Smooth muscle cell (in vitro differentiated cells): ENCODE data around the gene ANKRD6. TPM values are rescaled to one million over a fixed set of nuclear protein-coding genes. Genes with fewer than 3 reads are reported as not detected.
A peak's percentile ranks its signal among the peaks of the same experiment; 100 is the strongest.

Experiments used
- DNase-seq: peaks from one replicate; lab custom pipeline; 2025; ENCODE audit not compliant: unreplicated experiment; lab: John Stamatoyannopoulos, UW
- H2AFZ ChIP-seq: fragments of 200-600 bp; sonication (generic); 2 replicates; pipeline ENCODE4 v1.6.0; 2016; ENCODE audit warnings: antibody characterized with exemption, low read depth, mild to moderate bottlenecking
- H3F3A ChIP-seq: fragments of 200-600 bp; sonication (generic); 2 replicates; pipeline ENCODE4 v1.6.0; 2017; ENCODE audit warnings: antibody characterized with exemption, low read depth
- H3K27ac ChIP-seq: fragments of 200-600 bp; sonication (generic); 2 replicates; pipeline ENCODE4 v1.5.1; 2016; ENCODE audit warnings: low read depth, mild to moderate bottlenecking
- H3K27me3 ChIP-seq: fragments of 200-600 bp; sonication (generic); 2 replicates; pipeline ENCODE4 v1.6.1; 2016; ENCODE audit warnings: low read depth, mild to moderate bottlenecking
- H3K36me3 ChIP-seq: fragments of 200-600 bp; sonication (generic); 2 replicates; pipeline ENCODE4 v1.5.1; 2016; ENCODE audit warnings: low read depth
- H3K4me1 ChIP-seq: fragments of 200-600 bp; sonication (generic); 2 replicates; pipeline ENCODE4 v1.5.1; 2016; ENCODE audit warnings: low read depth
- H3K4me2 ChIP-seq: fragments of 200-600 bp; sonication (generic); 2 replicates; pipeline ENCODE4 v1.6.0; 2016; ENCODE audit warnings: mild to moderate bottlenecking
- H3K4me3 ChIP-seq: fragments of 200-600 bp; sonication (generic); 2 replicates; pipeline ENCODE4 v1.5.1; 2016; ENCODE audit warnings: mild to moderate bottlenecking
- H3K79me2 ChIP-seq: fragments of 200-600 bp; sonication (generic); 2 replicates; pipeline ENCODE4 v1.6.0; 2016; ENCODE audit warnings: low read depth, mild to moderate bottlenecking
- H3K9ac ChIP-seq: fragments of 200-600 bp; sonication (generic); 2 replicates; pipeline ENCODE4 v1.6.0; 2016; ENCODE audit warnings: low read depth
- H3K9me3 ChIP-seq: fragments of 200-600 bp; sonication (generic); replicated peaks from 2 replicates; pipeline ENCODE4 v1.5.1; 2016; ENCODE audit warnings: low read depth
- H4K20me1 ChIP-seq: fragments of 200-600 bp; sonication (generic); 2 replicates; pipeline ENCODE4 v1.6.0; 2016; ENCODE audit warnings: low read depth
- WGBS: methylation state at CpG from one replicate; pipeline ENCODE4 v1.1.7; 2016; ENCODE audit warnings: low lambda C conversion rate; 5-methylcytosine and 5-hydroxymethylcytosine counted together
- polyA plus RNA-seq: library from polyadenylated mRNA; unstranded; fragments of >200 nt; fragmentation: Nextera tagmentation; extraction: Ambion mirVana; gene quantifications from 2 replicates; pipeline ENCODE4 v1.2.1, GENCODE V29; 2016
- total RNA-seq: library from RNA; depleted of rRNA; stranded (reverse); fragments of >200 nt; gene quantifications from 2 replicates; pipeline ENCODE4 v1.2.3, GENCODE V29; 2014
- TF ChIP-seq, protein P1 (sequence below): fragments of 200-600 bp; sonication (generic); IDR thresholded peaks from 2 replicates; pipeline ENCODE4 v1.5.1; 2017; ENCODE audit warnings: borderline replicate concordance, mild to moderate bottlenecking, antibody characterized with exemption; ENCODE audit not compliant: insufficient read depth, poor library complexity, severe bottlenecking

Gene ANKRD6
- total and polyA plus RNA-seq, 2 experiments from 2014 or later, result 5.2 to 10.7 TPM

DNA sequence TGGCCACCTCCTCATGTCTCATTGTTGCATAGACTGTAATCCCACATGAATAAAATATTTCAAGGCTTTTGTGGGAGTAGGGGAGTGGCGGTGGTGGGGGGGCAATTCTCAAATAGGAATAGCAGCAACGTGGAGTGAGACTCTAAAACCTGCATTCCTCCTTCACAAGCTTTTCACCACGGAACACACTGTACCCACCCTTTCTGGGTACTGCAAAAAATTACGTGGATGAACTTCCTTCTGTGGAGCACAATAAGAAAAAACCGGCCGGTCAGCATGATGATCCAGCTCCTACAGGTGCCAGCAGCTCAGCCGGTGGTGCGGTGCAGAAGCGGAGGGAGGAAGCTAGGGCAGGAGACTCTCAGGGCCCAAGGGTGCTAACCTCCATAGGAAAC, 19.9 kb upstream of the ANKRD6 start:
- no peak overlapping the region for H3K9ac ChIP-seq
- H3K79me2 ChIP-seq, result no peaks in the 10 kb centered on the region
- H3K9me3 ChIP-seq, result no peaks in the 10 kb centered on the region
- H3F3A ChIP-seq, result no peaks in the 10 kb centered on the region
- peak overlapping the region; percentile 93 for H2AFZ ChIP-seq
- H3K27me3 ChIP-seq, result peaks cover 79% of the 10 kb centered on the region
- 56% methylated on average over 9 of the region's 9 CpGs for WGBS
- no peaks in the 10 kb centered on the region for H4K20me1 ChIP-seq
- peak overlapping the region; percentile 99 for H3K4me2 ChIP-seq
- no peak overlapping the region for H3K27ac ChIP-seq
- peak overlapping the region; percentile 79 for H3K4me3 ChIP-seq
- H3K4me1 ChIP-seq, result peaks cover 32% of the 10 kb centered on the region
- TF ChIP-seq, protein P1, sequence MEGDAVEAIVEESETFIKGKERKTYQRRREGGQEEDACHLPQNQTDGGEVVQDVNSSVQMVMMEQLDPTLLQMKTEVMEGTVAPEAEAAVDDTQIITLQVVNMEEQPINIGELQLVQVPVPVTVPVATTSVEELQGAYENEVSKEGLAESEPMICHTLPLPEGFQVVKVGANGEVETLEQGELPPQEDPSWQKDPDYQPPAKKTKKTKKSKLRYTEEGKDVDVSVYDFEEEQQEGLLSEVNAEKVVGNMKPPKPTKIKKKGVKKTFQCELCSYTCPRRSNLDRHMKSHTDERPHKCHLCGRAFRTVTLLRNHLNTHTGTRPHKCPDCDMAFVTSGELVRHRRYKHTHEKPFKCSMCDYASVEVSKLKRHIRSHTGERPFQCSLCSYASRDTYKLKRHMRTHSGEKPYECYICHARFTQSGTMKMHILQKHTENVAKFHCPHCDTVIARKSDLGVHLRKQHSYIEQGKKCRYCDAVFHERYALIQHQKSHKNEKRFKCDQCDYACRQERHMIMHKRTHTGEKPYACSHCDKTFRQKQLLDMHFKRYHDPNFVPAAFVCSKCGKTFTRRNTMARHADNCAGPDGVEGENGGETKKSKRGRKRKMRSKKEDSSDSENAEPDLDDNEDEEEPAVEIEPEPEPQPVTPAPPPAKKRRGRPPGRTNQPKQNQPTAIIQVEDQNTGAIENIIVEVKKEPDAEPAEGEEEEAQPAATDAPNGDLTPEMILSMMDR, result no peak
- H3K36me3 ChIP-seq, result no peaks in the 10 kb centered on the region
- DNase-seq, result no peak

DNA sequence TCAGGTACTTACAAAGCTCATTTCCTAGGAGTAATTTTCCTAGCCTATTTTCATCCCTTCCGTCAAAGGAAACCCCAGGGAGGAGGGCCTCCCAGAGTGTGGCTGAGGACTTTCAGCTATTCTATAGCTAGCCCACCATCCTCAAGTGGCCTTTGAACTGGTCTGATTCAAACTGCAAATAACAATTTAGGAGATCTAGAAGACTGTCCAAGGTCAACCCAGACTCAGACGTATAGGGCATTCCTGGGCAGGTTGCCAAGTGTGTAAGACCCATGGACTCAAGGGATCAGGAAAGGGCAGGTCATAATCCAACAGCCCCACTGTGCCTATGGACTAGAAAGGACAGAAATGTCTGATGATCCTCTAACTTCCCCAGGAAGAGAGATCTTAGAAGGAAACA, 18.7 kb upstream of the ANKRD6 start:
- Histone ChIP-seq H3K9me3 (no peaks in the 10 kb centered on the region), H3K4me1 (peaks cover 32% of the 10 kb centered on the region), H3K4me3 (no peak overlapping the region), H4K20me1 (no peaks in the 10 kb centered on the region), H3K27ac (no peak overlapping the region), H3K4me2 (no peak overlapping the region), H3K36me3 (no peaks in the 10 kb centered on the region), H3K79me2 (no peaks in the 10 kb centered on the region), H3K9ac (no peak overlapping the region), H3K27me3 (peaks cover 68% of the 10 kb centered on the region), H3F3A (no peaks in the 10 kb centered on the region), H2AFZ (no peak overlapping the region)
- WGBS, result 33% methylated on average over 2 of the region's 2 CpGs
- DNase-seq, result no peak
- TF ChIP-seq, protein P1, result no peak

DNA sequence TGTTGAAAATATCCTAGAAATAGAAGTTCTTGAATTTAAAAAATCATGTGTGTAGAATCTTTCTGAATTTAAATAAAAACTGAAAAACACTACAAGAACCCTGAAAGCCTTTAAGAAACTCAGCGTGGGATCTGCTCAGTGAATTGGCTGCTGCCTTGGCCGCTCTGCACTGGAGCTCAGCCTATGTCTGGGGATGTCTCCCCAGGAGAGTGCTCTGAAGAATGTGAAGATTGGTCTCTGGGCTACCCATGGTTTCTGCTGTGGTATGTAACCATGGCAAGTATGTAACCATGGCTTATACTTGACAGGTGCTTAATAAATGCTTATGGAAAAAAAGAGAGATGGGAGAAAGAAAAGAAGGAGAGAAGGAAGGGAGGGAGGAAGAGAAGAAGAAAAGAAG, 17.8 kb upstream of the ANKRD6 start:
- TF ChIP-seq, protein P1, result no peak
- H3K9ac ChIP-seq, result no peak overlapping the region
- H3K4me2 ChIP-seq, result no peak overlapping the region
- H2AFZ ChIP-seq, result no peak overlapping the region
- no peak overlapping the region for H3K27ac ChIP-seq
- WGBS, result 82% methylated on average over 2 of the region's 2 CpGs
- no peaks in the 10 kb centered on the region for H3K36me3 ChIP-seq
- peaks cover 59% of the 10 kb centered on the region for H3K27me3 ChIP-seq
- H3K9me3 ChIP-seq, result no peaks in the 10 kb centered on the region
- no peak overlapping the region for H3K4me3 ChIP-seq
- H4K20me1 ChIP-seq, result no peaks in the 10 kb centered on the region
- H3F3A ChIP-seq, result no peaks in the 10 kb centered on the region
- no peak for DNase-seq
- H3K4me1 ChIP-seq, result peaks cover 26% of the 10 kb centered on the region
- no peaks in the 10 kb centered on the region for H3K79me2 ChIP-seq

DNA sequence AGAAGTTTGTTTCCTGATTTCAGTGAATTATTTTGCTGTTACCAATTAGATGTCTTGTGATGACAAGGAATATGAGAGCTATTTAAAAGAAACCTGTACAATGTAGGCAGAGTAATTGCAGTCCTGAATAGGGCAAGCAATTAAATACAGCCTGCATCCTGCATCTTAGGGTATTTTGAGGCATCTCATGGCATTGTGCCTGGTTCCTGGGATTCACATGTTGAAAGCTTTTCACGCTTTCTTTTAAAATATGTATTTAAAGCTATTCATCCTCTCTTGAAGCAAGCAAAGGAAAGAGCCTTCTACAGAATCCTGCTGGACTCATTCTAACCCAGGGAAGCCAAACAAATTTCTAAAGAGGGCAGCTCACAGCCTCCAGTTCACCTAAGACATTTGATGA, 16.2 kb upstream of the ANKRD6 start:
- Histone ChIP-seq H2AFZ (no peak overlapping the region), H3K27ac (no peak overlapping the region), H3K9me3 (no peaks in the 10 kb centered on the region), H3K36me3 (no peaks in the 10 kb centered on the region), H3F3A (no peaks in the 10 kb centered on the region), H3K4me3 (no peak overlapping the region), H3K4me1 (peaks cover 20% of the 10 kb centered on the region), H3K27me3 (peaks cover 48% of the 10 kb centered on the region), H3K9ac (no peak overlapping the region), H4K20me1 (no peaks in the 10 kb centered on the region), H3K4me2 (no peak overlapping the region), H3K79me2 (no peaks in the 10 kb centered on the region)
- TF ChIP-seq, protein P1, result no peak
- WGBS, result 100% methylated on average over 1 of the region's 1 CpG
- no peak for DNase-seq
